Central memory CD8-positive, alpha-beta T cell (primary cell): Measurements from ENCODE around the gene NKPD1.

Experiments
- ATAC-seq: fragments of 150-1000 bp; cut with Tn5 transposase; replicated peaks from 2 replicates; pipeline ENCODE4 v1.10.0; 2022; ENCODE audit warnings: mild to moderate bottlenecking, moderate FRiP score, moderate number of reproducible peaks; ENCODE audit not compliant: poor library complexity, severe bottlenecking; ENCODE audit errors: extremely low read depth
- DNase-seq, 2 donors: peaks; one replicate each; pipeline ENCODE4 v3.0.0; 2021; ENCODE audit warnings: low spot score in 2 of 2
- H3K27ac Mint-ChIP-seq: one replicate; pipeline ENCODE4 v1.8.0; 2022; ENCODE audit warnings: low read depth, mild to moderate bottlenecking, moderate library complexity, mixed read lengths
- H3K27me3 Mint-ChIP-seq: one replicate; pipeline ENCODE4 v1.8.0; 2022; ENCODE audit warnings: mixed read lengths
- H3K36me3 Mint-ChIP-seq: one replicate; pipeline ENCODE4 v1.8.0; 2022; ENCODE audit warnings: mild to moderate bottlenecking, moderate library complexity, mixed read lengths; ENCODE audit not compliant: insufficient read depth
- H3K4me1 Mint-ChIP-seq: one replicate; pipeline ENCODE4 v1.8.0; 2022; ENCODE audit warnings: mixed read lengths
- H3K4me3 Mint-ChIP-seq: one replicate; pipeline ENCODE4 v1.8.0; 2022; ENCODE audit warnings: mild to moderate bottlenecking, moderate library complexity, mixed read lengths
- H3K9me3 Mint-ChIP-seq: one replicate; pipeline ENCODE4 v1.8.0; 2022; ENCODE audit warnings: mixed read lengths

NKPD1 gene

GRCh38 chr19:45138303-45138751 lies 22.5 kb downstream of the NKPD1 start:
- Mint-ChIP-seq H3K4me1 (peaks cover 36% of the 10 kb centered on the region), H3K4me3 (no peak overlapping the region), H3K36me3 (peaks cover 12% of the 10 kb centered on the region), H3K9me3 (no peaks in the 10 kb centered on the region), H3K27ac (no peak overlapping the region), H3K27me3 (no peaks in the 10 kb centered on the region)
- ATAC-seq: no peak
- no peak for DNase-seq

GRCh38 chr19:45137179-45137761 lies 23.5 kb downstream of the NKPD1 start:
- Mint-ChIP-seq H3K9me3 (no peaks in the 10 kb centered on the region), H3K27me3 (no peaks in the 10 kb centered on the region), H3K36me3 (peaks cover 9% of the 10 kb centered on the region), H3K4me3 (no peak overlapping the region), H3K4me1 (peaks cover 28% of the 10 kb centered on the region), H3K27ac (peak overlapping the region; percentile 4)
- ATAC-seq (no peak), DNase-seq (no peak)

GRCh38 chr19:45136507-45137178 lies 24.1 kb downstream of the NKPD1 start:
- H3K36me3 Mint-ChIP-seq: peaks cover 11% of the 10 kb centered on the region
- DNase-seq: no peak
- H3K27me3 Mint-ChIP-seq: no peaks in the 10 kb centered on the region
- no peaks in the 10 kb centered on the region for H3K9me3 Mint-ChIP-seq
- no peak overlapping the region for H3K4me3 Mint-ChIP-seq
- peak overlapping the region; percentile 4 for H3K27ac Mint-ChIP-seq
- H3K4me1 Mint-ChIP-seq: peaks cover 28% of the 10 kb centered on the region
- no peak for ATAC-seq

- H3K9me3 Mint-ChIP-seq: no peaks in the 10 kb centered on the region
- H3K4me3 Mint-ChIP-seq: no peak overlapping the region
- peaks cover 28% of the 10 kb centered on the region for H3K4me1 Mint-ChIP-seq
- H3K27me3 Mint-ChIP-seq: no peaks in the 10 kb centered on the region
- peaks cover 7% of the 10 kb centered on the region for H3K36me3 Mint-ChIP-seq
- ATAC-seq: no peak
- no peak for DNase-seq
- H3K27ac Mint-ChIP-seq: no peak overlapping the region
Observed at GRCh38 chr19:45135176-45135885, 25.5 kb downstream of the NKPD1 start.

DNA sequence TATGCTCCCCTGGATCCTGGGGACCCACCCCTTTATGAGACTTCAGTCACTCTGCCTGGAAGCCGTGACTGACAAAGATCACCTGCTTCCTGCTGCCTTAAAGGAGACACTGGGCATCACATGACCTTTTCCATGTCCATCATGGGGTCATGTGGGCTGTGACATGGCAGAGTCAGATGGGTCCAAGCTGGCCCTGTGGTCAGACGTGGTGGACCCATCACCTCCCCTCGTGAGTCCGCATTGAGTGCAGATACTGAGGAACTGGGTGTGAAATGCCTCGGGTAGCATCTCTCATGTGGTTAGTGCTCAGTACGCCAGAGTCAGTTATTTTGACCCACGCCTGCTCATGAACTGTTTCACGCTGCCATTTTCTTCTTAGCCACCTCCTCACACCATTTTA lies 27.1 kb downstream of the NKPD1 start:
- H3K27me3 Mint-ChIP-seq: no peaks in the 10 kb centered on the region
- ATAC-seq: no peak
- peaks cover 8% of the 10 kb centered on the region for H3K36me3 Mint-ChIP-seq
- no peaks in the 10 kb centered on the region for H3K9me3 Mint-ChIP-seq
- H3K4me1 Mint-ChIP-seq: peaks cover 28% of the 10 kb centered on the region
- H3K27ac Mint-ChIP-seq: no peak overlapping the region
- no peak overlapping the region for H3K4me3 Mint-ChIP-seq
- no peak for DNase-seq

GRCh38 chr19:45130888-45131615 lies 29.7 kb downstream of the NKPD1 start:
- H3K4me1 Mint-ChIP-seq: peaks cover 18% of the 10 kb centered on the region
- DNase-seq: no peak
- H3K9me3 Mint-ChIP-seq: no peaks in the 10 kb centered on the region
- no peak for ATAC-seq
- H3K27me3 Mint-ChIP-seq: no peaks in the 10 kb centered on the region
- H3K36me3 Mint-ChIP-seq: peaks cover 12% of the 10 kb centered on the region
- no peak overlapping the region for H3K27ac Mint-ChIP-seq
- H3K4me3 Mint-ChIP-seq: no peak overlapping the region

GRCh38 chr19:45130236-45130635 lies 30.5 kb downstream of the NKPD1 start:
- DNase-seq: no peak
- peaks cover 27% of the 10 kb centered on the region for H3K4me1 Mint-ChIP-seq
- no peak for ATAC-seq
- no peak overlapping the region for H3K4me3 Mint-ChIP-seq
- H3K27ac Mint-ChIP-seq: no peak overlapping the region
- H3K27me3 Mint-ChIP-seq: no peaks in the 10 kb centered on the region
- peaks cover 9% of the 10 kb centered on the region for H3K36me3 Mint-ChIP-seq
- no peaks in the 10 kb centered on the region for H3K9me3 Mint-ChIP-seq

- Mint-ChIP-seq H3K4me1 (peaks cover 19% of the 10 kb centered on the region), H3K36me3 (peaks cover 7% of the 10 kb centered on the region), H3K27me3 (no peaks in the 10 kb centered on the region), H3K9me3 (no peaks in the 10 kb centered on the region), H3K4me3 (no peak overlapping the region), H3K27ac (no peak overlapping the region)
- no peak for DNase-seq
- no peak for ATAC-seq
Observed at GRCh38 chr19:45128806-45129205, 32.0 kb downstream of the NKPD1 start.

DNA sequence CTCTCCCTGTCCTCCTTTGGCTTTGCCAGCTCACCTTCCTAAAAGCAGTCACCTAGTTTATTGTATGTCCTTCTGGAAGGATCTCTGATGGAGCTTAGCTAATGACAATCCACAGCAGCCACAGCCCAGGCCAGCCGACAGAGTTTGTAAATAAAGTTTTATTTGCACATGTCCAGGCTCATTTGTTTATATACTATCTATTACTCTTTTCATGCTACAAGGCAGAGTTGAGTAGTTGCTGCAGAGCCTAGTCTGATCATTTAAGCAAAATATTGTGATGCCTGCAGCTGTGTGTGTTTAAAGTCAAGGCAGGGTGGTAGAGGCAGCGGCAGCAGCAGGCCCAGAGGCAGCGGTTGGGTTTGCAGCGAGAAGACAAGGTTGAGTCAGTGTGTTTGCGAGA lies 32.6 kb downstream of the NKPD1 start:
- DNase-seq (no peak), ATAC-seq (no peak)
- Mint-ChIP-seq H3K4me1 (peaks cover 15% of the 10 kb centered on the region), H3K27ac (no peak overlapping the region), H3K9me3 (no peaks in the 10 kb centered on the region), H3K27me3 (no peaks in the 10 kb centered on the region), H3K36me3 (peaks cover 7% of the 10 kb centered on the region), H3K4me3 (no peak overlapping the region)

- Mint-ChIP-seq H3K27me3 (no peaks in the 10 kb centered on the region), H3K4me1 (peaks cover 29% of the 10 kb centered on the region)
Observed at GRCh38 chr19:45126654-45127053, 34.1 kb downstream of the NKPD1 start.

DNA sequence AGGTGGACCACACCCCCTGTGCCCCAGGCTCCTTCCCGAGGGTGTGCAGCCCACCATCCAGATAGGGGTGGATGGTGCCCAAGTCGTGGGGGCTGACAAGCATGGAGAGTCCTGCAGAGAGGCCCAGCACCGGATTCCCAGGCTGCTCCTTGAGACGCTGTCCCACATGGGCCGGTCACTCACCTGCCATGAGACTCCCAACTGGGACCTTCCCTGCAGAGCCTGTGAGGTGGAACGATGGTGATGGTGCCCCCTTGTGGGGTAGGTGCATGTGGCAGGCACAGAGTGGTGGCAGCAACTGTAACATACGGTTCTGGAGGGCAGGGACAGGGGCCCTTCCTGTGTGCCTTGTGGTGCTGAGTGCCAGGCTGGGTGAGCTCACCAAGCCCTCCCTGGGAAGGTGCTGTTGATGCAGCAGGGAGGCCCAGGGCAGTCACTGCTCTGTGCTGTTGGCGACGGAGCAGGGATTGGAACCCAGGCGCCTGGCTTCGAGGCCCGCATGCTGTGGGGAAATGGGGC lies 34.7 kb downstream of the NKPD1 start:
- no peak overlapping the region for H3K27ac Mint-ChIP-seq
- DNase-seq (peak; percentile 55 to 61), ATAC-seq (peak; percentile 89)
- no peaks in the 10 kb centered on the region for H3K27me3 Mint-ChIP-seq
- peaks cover 35% of the 10 kb centered on the region for H3K4me1 Mint-ChIP-seq
- no peak overlapping the region for H3K4me3 Mint-ChIP-seq
- H3K9me3 Mint-ChIP-seq: no peaks in the 10 kb centered on the region
- peaks cover 6% of the 10 kb centered on the region for H3K36me3 Mint-ChIP-seq

More at GRCh38 chr19:45126654-45127053, 34.1 kb downstream of the NKPD1 start:
- H3K27ac Mint-ChIP-seq: peak overlapping the region; percentile 59
- no peaks in the 10 kb centered on the region for H3K9me3 Mint-ChIP-seq
- DNase-seq (no peak), ATAC-seq (no peak)
- no peak overlapping the region for H3K4me3 Mint-ChIP-seq
- H3K36me3 Mint-ChIP-seq: peaks cover 6% of the 10 kb centered on the region

- peaks cover 42% of the 10 kb centered on the region for H3K4me1 Mint-ChIP-seq
- H3K27ac Mint-ChIP-seq: peak overlapping the region; percentile 38
Observed at GRCh38 chr19:45125360-45125759, 35.4 kb downstream of the NKPD1 start.

More at GRCh38 chr19:45125360-45125759, 35.4 kb downstream of the NKPD1 start:
- DNase-seq: no peak
- H3K4me3 Mint-ChIP-seq: no peak overlapping the region
- H3K36me3 Mint-ChIP-seq: peaks cover 6% of the 10 kb centered on the region
- no peaks in the 10 kb centered on the region for H3K9me3 Mint-ChIP-seq
- no peak for ATAC-seq
- no peaks in the 10 kb centered on the region for H3K27me3 Mint-ChIP-seq
